HEK293 (cell line): ENCODE data around the gene S100A4.
A peak's percentile ranks its signal among the peaks of the same experiment; 100 is the strongest.
"Not testable (repeated sequence)": the region's sequence is repeated elsewhere in the genome, so short reads cannot be mapped to it uniquely, and the experiment has no call there.

Source experiments
- CTCF ChIA-PET: fragments of 350-600 bp; formaldehyde crosslinking; extraction: SDS; loops from one replicate; lab custom pipeline; 2021; ENCODE audit warnings: antibody characterized with exemption; lab: Yijun Ruan, JAX
- POLR2A ChIA-PET: fragments of 300-600 bp; formaldehyde crosslinking; extraction: SDS; loops from one replicate; lab custom pipeline; 2020; ENCODE audit warnings: antibody characterized with exemption, inconsistent platforms; lab: Yijun Ruan, JAX
- H3K27ac ChIP-seq: fragments of 200-500 bp; sonication (Bioruptor generic); 2 replicates; pipeline ENCODE4 v1.5.1; 2014; ENCODE audit warnings: low read depth, low read length, control low read depth, inconsistent platforms; ENCODE audit errors: extremely low read depth
- H3K36me3 ChIP-seq, 2 experiments: fragments of 200-500 bp in 1 of 2; sonication (Bioruptor generic) in 1 of 2; 1 replicate in 1 of 2; 2 replicates in 1 of 2; pipeline ENCODE4 v1.5.1; 2014 to 2017; ENCODE audit warnings: inconsistent platforms in 2 of 2, low read length in 2 of 2; ENCODE audit not compliant: control insufficient read depth in 2 of 2, insufficient read depth in 1 of 2
- H3K4me1 ChIP-seq: fragments of 200-500 bp; sonication (Bioruptor generic); 2 replicates; pipeline ENCODE4 v1.5.1; 2014; ENCODE audit warnings: mild to moderate bottlenecking, low read length, inconsistent platforms; ENCODE audit not compliant: control insufficient read depth, insufficient read depth
- H3K4me3 ChIP-seq: 2 replicates; pipeline ENCODE4 v1.5.1; 2011; ENCODE audit warnings: low read depth, mild to moderate bottlenecking, control low read depth, low read length, moderate library complexity
- H3K9me3 ChIP-seq: fragments of 200-500 bp; sonication (Bioruptor generic); 2 replicates; pipeline ENCODE4 v1.5.1; 2014; ENCODE audit warnings: low read depth, low read length, inconsistent platforms; ENCODE audit not compliant: control insufficient read depth, insufficient read depth
- BCL11A ChIP-seq: fragments of 450-650 bp; formaldehyde crosslinking; IDR thresholded peaks from 2 replicates; pipeline ENCODE4 v1.5.1; 2016; ENCODE audit warnings: low read depth, missing biosample characterization, missing genetic modification characterization
- EGR2 ChIP-seq: fragments of 450-650 bp; formaldehyde crosslinking; IDR thresholded peaks from 2 replicates; pipeline ENCODE4 v1.5.1; 2016; ENCODE audit warnings: low read depth, missing biosample characterization, missing genetic modification characterization
- KLF1 ChIP-seq: fragments of 450-650 bp; formaldehyde crosslinking; IDR thresholded peaks from 2 replicates; pipeline ENCODE4 v1.5.1; 2016; ENCODE audit warnings: missing biosample characterization, missing genetic modification characterization
- TRIM28 ChIP-seq: IDR thresholded peaks from 2 replicates; pipeline ENCODE4 v1.6.1; 2011; ENCODE audit warnings: low read length, control low read depth, borderline replicate concordance
- ZFHX2 ChIP-seq: fragments of 450-650 bp; formaldehyde crosslinking; conservative IDR thresholded peaks from 2 replicates; pipeline ENCODE4 v1.5.1; 2016; ENCODE audit warnings: missing biosample characterization, missing genetic modification characterization
- ZIC2 ChIP-seq: fragments of 450-650 bp; formaldehyde crosslinking; IDR thresholded peaks from 2 replicates; pipeline ENCODE4 v1.5.1; 2016; ENCODE audit warnings: missing biosample characterization, missing genetic modification characterization
- ZNF114 ChIP-seq: fragments of 450-650 bp; formaldehyde crosslinking; IDR thresholded peaks from 2 replicates; pipeline ENCODE4 v1.5.0; 2017; ENCODE audit warnings: missing biosample characterization, missing genetic modification characterization
- ZNF175 ChIP-seq: fragments of 450-650 bp; formaldehyde crosslinking; IDR thresholded peaks from 2 replicates; pipeline ENCODE4 v1.5.1; 2016; ENCODE audit warnings: missing biosample characterization, missing genetic modification characterization
- ZNF292 ChIP-seq: fragments of 450-650 bp; formaldehyde crosslinking; IDR thresholded peaks from 2 replicates; pipeline ENCODE4 v1.5.1; 2016; ENCODE audit warnings: low read depth, missing biosample characterization, missing genetic modification characterization, borderline replicate concordance
- ZNF501 ChIP-seq: fragments of 450-650 bp; formaldehyde crosslinking; IDR thresholded peaks from 2 replicates; pipeline ENCODE4 v1.5.1; 2016; ENCODE audit warnings: missing biosample characterization, missing genetic modification characterization
- ZNF544 ChIP-seq: fragments of 450-650 bp; formaldehyde crosslinking; IDR thresholded peaks from 2 replicates; pipeline ENCODE4 v1.5.0; 2017; ENCODE audit warnings: missing biosample characterization, missing genetic modification characterization
- ZNF658 ChIP-seq: fragments of 450-650 bp; formaldehyde crosslinking; IDR thresholded peaks from 2 replicates; pipeline ENCODE4; 2016; ENCODE audit warnings: missing biosample characterization, missing genetic modification characterization
- TF ChIP-seq, protein P1 (sequence below): fragments of 450-650 bp; formaldehyde crosslinking; IDR thresholded peaks from 2 replicates; pipeline ENCODE4 v1.5.1; 2016; ENCODE audit warnings: missing biosample characterization, missing genetic modification characterization, low read depth
- TF ChIP-seq, protein P2 (sequence below): fragments of 450-650 bp; formaldehyde crosslinking; IDR thresholded peaks from 2 replicates; pipeline ENCODE4 v1.5.1; 2016; ENCODE audit warnings: missing biosample characterization, missing genetic modification characterization, low read depth

The S100A4 gene

DNA sequence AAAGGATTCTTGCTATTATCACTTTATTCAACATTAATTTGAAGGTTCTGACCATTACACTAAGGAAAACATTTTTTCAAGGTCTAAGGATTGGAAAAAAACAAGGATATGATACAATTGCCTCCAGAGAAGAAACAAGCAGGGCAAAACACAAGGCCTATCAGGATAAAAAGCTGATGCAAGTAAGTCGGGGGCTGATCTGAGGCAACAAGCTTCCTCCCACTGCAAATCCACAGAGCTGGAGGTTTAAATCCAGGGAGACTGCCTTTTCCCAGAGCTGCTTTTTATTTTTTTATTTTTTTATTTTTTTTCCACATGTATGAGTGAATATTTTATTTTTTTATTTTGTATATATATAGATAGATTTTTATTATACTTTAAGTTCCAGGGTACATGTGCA, 39.4 kb upstream of the S100A4 start:
- Histone ChIP-seq H3K36me3 (no peaks in the 10 kb centered on the region), H3K27ac (no peak overlapping the region), H3K4me1 (no peaks in the 10 kb centered on the region), H3K4me3 (no peak overlapping the region), H3K9me3 (no peaks in the 10 kb centered on the region)
- ChIA-PET CTCF (interaction anchor here (1.4 to 1.5 kb wide), 2 partner anchors 13 to 42 kb away, joined by 4 to 7 read pairs; partner anchors contain the start of gene S100A13), POLR2A (no interaction called here)
- TF ChIP-seq, protein P1, sequence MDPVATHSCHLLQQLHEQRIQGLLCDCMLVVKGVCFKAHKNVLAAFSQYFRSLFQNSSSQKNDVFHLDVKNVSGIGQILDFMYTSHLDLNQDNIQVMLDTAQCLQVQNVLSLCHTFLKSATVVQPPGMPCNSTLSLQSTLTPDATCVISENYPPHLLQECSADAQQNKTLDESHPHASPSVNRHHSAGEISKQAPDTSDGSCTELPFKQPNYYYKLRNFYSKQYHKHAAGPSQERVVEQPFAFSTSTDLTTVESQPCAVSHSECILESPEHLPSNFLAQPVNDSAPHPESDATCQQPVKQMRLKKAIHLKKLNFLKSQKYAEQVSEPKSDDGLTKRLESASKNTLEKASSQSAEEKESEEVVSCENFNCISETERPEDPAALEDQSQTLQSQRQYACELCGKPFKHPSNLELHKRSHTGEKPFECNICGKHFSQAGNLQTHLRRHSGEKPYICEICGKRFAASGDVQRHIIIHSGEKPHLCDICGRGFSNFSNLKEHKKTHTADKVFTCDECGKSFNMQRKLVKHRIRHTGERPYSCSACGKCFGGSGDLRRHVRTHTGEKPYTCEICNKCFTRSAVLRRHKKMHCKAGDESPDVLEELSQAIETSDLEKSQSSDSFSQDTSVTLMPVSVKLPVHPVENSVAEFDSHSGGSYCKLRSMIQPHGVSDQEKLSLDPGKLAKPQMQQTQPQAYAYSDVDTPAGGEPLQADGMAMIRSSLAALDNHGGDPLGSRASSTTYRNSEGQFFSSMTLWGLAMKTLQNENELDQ (tag by site-specific recombination) = no peak
- TF ChIP-seq ZNF658 (tag by site-specific recombination) = no peak
- no peak for TF ChIP-seq BCL11A (tag by site-specific recombination)
- TF ChIP-seq TRIM28 = no peak
- TF ChIP-seq EGR2 = peak; percentile 39; the same call in 1 of the 2 replicates
- TF ChIP-seq ZFHX2 (tag by site-specific recombination) = 0 out of 2 replicates have a peak, but pooled peaks have one; percentile 32

DNA sequence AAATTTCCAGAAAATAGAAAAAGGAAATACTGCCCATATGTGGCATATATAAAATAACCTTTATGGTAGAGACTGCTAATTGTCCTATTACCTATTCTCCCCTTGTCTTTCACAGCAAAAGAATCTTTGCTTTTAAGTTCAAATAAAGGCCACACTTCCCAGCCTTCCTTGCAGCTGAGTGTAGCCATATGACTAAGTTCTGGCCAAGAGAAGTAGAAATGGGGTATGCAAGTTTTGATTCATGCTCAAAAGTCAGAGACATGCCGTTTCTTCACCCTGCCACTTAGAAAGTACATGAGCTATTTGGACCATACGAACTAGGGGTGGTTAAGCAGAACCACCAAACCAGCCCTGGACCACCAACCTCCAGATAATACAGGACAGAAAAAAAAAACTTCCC, 38.4 kb upstream of the S100A4 start:
- CTCF ChIA-PET = interaction anchor here (0.7 to 1.4 kb wide), 2 partner anchors 43 to 73 kb away, joined by 3 to 4 read pairs; partner anchors contain the start of gene S100A13
- TF ChIP-seq TRIM28 (no peak), ZNF114 (tag by site-specific recombination) (no peak), ZNF292 (tag by site-specific recombination) (no peak), ZNF175 (tag by site-specific recombination) (no peak), BCL11A (tag by site-specific recombination) (no peak), ZIC2 (tag by site-specific recombination) (no peak), KLF1 (tag by site-specific recombination) (no peak), ZNF501 (no peak), ZNF544 (tag by site-specific recombination) (no peak)
- TF ChIP-seq, protein P2, sequence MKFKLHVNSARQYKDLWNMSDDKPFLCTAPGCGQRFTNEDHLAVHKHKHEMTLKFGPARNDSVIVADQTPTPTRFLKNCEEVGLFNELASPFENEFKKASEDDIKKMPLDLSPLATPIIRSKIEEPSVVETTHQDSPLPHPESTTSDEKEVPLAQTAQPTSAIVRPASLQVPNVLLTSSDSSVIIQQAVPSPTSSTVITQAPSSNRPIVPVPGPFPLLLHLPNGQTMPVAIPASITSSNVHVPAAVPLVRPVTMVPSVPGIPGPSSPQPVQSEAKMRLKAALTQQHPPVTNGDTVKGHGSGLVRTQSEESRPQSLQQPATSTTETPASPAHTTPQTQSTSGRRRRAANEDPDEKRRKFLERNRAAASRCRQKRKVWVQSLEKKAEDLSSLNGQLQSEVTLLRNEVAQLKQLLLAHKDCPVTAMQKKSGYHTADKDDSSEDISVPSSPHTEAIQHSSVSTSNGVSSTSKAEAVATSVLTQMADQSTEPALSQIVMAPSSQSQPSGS = no peak
- H3K27ac ChIP-seq = no peak overlapping the region
- POLR2A ChIA-PET = no interaction called here
- no peak overlapping the region for H3K4me3 ChIP-seq
- no peaks in the 10 kb centered on the region for H3K4me1 ChIP-seq
- no peaks in the 10 kb centered on the region for H3K36me3 ChIP-seq
- H3K9me3 ChIP-seq = no peaks in the 10 kb centered on the region

DNA sequence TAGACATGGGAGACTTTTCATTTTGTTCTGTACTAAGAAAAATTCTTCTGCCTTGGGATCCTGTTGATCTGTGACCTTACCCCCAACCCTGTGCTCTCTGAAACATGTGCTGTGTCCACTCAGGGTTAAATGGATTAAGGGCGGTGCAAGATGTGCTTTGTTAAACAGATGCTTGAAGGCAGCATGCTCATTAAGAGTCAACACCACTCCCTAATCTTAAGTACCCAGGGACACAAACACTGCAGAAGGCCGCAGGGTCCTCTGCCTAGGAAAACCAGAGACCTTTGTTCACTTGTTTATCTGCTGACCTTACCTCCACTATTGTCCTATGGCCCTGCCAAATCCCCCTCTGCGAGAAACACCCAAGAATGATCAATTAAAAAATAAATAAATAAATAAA, 37.9 kb upstream of the S100A4 start:
- H3K9me3 ChIP-seq, H3K4me3 ChIP-seq, H3K27ac ChIP-seq, POLR2A ChIA-PET, H3K36me3 ChIP-seq, H3K4me1 ChIP-seq: not testable (repeated sequence)
- CTCF ChIA-PET = interaction anchor here (0.7 kb wide), 1 partner anchor 73 kb away, joined by 3 read pairs; no protein-coding TSS in a partner anchor

DNA sequence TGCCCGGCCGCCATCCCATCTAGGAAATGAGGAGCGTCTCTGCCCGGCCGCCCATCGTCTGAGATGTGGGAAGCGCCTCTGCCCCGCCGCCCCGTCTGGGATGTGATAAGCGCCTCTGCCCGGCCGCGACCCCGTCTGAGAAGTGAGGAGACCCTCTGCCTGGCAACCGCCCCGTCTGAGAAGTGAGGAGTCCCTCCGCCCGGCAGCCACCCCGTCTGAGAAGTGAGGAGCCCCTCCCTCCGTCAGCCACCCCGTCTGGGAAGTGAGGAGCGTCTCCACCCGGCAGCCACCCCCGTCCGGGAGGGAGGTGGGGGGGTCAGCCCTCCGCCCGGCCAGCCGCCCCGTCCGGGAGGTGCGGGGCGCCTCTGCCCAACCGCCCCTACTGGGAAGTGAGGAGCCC, 37.2 kb upstream of the S100A4 start:
- H3K4me3 ChIP-seq, H3K4me1 ChIP-seq, H3K9me3 ChIP-seq, CTCF ChIA-PET, H3K36me3 ChIP-seq, H3K27ac ChIP-seq, POLR2A ChIA-PET: not testable (repeated sequence)
